GM18858 (cell line): ENCODE data around the gene UNK.
"Not testable (repeated sequence)": the region's sequence is repeated elsewhere in the genome, so short reads cannot be mapped to it uniquely, and the experiment has no call there.

Experiments used
- ATAC-seq: cut with Tn5 transposase; IDR thresholded peaks from one replicate; pipeline ENCODE4 v1.9.1; 2021; ENCODE audit not compliant: unreplicated experiment

UNK gene

DNA sequence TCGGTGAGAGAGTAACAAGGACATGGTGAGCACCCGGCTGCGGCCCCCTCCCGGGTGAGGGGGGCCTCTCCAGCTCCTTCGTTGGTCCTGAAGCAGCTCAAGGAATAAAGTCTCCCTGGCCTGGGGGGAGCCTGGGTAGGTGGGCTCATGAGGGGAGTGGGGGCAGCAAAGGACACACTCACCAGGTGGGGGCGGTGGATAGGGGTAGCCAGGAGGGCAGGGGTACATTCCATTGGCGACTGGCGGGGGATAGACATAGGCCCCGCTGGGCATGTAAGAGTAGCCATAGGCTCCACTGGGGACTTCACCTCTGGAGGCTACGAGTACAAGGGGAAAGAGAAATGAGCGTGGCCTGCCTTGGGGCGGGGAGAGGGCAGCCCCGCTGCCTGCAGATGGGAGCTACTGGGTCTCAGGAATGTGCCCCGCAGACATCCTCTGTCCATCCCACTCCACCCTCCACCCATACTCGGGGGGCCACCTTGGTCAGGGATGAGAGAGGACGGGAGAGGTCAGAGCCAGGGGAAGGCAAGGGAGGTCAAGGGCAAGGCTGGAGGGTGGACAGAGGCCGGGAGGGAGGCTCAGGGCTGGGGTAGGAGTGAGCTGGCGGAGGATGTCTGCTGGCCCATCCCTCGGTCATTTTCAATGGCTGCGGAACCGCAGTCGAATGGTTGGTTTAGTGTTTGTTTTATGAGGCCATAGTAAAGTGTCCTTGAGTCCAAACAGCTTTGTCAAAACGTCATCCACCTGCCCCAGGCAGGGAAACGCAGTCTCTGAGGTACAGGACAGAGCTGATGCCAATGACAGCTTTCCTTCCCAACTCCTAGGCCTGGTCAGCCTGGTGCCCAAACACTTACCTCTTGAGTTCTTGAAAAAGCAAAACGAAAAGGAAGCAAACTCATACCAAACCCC lies 63.3 kb downstream of the UNK start:
- ATAC-seq: no peak

DNA sequence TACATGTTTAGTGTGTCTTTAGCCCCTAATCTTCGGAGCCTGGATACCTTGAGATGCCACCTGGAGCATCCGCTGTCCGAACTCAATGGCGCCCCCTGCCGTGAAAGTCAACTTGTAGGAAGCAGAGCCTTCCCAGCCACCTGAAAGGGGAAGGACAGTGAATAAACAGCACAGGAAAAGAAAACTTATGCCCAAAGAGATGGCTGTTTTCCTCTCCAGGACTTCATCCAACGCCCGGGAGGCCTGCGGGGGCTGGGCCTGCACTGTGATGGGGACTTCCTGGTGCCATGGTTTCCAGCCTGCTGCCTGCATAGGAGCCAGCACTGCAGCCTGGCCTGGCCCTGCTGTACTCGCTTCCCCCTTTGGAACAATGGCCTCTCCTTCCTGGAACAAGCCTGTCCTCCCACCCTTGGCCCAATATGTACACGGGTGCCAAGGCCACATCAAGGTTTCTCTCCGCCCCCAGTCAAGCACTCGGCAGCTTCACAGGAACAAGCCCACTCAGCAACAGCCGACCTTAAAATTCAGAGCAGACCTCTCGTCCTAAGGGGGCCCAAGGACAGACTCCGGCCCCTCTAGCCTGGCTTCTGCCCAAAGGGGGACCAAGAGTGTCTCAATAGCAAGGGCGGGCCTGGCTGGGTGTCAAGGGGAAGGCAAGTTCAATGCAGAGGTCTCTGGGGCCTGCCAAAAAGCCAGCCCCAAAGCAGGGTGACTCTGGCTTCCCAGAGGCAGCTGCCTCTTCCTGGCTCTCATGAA lies 64.1 kb downstream of the UNK start:
- ATAC-seq: no peak

DNA sequence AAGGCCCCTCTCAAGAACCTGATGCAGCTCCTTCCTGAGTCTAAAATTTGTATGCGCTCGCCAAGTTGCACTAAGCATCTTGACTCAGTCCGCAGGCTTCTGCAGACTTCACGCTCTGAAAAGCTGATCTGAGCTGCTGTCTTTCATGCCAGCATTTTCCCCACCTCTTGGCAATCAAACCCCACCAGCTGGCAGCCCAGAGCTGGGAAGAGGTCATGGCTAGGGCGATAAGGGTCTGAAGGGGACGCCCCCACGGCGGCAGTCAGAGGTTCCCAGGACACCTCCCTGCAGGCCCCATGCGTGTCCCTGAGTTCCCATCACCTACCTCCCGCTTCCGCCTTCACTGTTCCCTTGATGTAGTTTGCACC lies 64.7 kb downstream of the UNK start:
- no peak for ATAC-seq

DNA sequence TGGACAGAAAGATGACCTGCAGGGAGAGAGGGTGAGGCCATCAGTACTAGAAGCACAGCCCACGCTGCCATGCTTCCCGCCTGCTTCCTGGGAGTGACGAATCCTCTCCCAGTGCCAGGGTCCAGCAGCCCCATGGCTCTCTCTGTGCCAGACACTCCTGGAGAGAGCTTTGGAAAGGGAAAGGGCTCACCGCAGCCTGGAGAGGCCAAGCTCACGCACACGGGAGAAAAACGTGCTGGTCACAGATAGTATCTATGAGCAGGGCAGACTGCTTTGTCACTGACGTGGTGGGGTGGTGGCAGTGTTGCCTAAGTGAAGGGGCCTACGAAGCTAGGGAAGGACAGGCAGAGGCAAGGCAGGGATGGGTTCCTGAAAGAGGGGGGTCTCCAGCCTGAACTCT lies 65.1 kb downstream of the UNK start:
- ATAC-seq: no peak

DNA sequence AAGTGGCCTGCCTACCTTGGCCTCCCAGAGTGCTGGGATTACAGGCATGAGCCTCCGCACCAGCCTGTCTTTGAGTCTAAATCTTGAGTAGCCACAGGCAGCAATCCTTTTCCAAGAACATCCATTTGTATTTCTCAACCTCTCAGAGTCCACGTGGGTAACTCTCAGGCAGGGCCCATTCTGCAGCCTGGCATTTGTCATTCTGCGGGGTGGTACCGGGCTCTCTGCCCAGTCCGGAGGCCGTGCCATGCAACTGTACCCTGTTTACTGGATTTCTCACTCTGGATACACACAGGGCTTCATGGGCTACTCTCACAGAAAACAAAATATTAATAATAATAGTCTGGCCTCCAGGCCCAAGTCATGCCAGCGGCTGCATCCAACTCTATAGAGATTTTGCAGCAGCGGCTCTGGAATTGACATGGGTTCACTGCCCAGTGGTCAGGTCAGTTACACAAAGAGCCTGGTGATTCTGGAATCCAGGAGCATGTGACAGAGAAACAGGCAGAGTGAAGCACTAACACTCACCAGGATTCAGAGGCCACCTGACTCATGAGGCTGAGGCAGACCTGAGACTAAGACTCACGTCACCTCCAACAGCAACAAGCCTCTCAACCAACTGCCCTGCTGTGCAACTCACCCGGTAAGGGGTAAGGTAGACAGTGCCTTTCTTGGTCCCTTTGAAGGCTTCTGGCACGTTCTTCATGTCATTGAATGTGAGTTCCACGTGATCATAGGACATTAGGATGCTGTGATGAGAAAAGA lies 66.5 kb downstream of the UNK start:
- ATAC-seq: no peak

DNA sequence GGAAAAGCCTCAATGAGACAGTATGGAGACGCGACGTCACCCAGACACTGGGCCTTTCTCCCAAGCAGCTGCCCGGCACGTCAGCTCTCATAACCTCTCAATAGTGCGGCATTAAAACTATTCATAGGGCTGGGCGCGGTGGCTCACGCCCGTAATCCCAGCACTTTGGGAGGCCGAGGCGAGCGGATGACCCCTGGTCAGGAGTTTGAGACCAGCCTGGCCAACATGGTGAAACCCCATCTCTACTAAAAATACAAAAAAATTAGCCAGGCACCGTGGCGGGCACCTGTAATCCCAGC lies 67.0 kb downstream of the UNK start:
- not testable (repeated sequence) for ATAC-seq

DNA sequence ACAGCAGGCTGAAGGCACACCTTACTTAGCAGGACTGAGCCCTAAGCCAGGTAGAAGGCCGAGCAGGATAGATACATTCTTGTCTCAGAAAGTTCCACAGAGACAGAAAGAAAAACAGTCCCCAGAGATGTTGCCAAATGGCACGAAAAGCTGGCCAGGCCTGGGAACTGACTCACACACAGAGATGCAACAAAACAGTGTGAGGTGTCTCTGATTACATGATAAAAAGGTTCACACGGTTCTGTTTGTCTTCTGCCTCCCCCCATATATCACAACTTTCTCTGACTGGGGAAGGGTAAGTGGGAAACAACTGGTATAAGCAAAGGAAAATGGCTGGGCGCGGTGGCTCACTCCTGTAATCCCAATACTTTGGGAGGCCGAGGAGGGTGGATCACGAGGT lies 68.8 kb downstream of the UNK start:
- no peak for ATAC-seq

DNA sequence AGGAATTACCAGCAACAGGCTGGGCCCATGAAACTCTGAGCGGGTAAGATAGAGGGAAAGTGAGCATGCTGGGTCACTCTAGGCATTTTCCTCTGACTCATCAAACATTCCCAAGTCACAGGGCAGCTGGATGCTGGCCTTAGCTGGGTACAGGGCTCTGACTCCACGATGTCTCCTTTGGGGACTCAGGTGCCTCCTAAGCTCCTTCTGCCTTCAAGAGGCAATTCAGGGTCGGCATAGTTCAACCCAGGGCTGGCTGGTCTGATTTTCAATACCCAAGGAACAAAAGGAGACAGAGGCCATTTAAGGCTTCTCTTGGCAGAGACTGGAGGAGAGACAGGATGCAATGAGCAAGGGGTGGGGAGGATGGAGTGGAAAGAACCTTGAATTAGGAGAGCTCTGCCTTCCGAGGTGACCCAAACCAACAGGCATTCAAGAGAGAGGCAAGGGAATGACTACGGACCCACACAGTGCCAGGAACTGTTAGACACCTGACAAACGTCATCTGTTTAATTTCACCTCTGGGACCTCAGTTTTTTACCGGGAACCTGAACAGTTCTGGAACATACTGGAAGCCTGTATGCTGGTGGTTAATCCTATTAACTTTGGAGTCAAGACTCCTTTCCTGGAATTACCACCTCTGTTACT lies 69.6 kb downstream of the UNK start:
- ATAC-seq: no peak

DNA sequence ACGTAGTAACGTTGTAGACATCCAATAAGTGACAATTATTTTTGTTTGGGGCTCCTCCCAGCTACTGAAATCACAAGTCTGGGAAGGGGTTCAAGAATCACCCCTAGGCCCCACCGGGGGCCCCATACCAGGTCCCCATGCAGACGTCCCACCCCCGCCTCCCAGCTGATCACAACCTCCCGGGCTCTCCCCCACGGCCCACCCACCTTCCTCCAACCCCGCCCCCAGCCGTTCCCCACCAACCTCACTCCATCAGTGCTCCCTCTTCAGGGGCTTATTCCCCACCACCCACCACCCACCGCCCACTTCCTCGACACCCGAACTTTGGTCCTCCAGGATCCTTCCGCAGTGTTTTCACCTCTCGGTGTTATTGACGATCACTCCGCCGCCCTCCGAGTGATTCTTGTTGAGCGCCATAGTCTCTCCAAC lies 70.3 kb downstream of the UNK start:
- ATAC-seq: no peak

DNA sequence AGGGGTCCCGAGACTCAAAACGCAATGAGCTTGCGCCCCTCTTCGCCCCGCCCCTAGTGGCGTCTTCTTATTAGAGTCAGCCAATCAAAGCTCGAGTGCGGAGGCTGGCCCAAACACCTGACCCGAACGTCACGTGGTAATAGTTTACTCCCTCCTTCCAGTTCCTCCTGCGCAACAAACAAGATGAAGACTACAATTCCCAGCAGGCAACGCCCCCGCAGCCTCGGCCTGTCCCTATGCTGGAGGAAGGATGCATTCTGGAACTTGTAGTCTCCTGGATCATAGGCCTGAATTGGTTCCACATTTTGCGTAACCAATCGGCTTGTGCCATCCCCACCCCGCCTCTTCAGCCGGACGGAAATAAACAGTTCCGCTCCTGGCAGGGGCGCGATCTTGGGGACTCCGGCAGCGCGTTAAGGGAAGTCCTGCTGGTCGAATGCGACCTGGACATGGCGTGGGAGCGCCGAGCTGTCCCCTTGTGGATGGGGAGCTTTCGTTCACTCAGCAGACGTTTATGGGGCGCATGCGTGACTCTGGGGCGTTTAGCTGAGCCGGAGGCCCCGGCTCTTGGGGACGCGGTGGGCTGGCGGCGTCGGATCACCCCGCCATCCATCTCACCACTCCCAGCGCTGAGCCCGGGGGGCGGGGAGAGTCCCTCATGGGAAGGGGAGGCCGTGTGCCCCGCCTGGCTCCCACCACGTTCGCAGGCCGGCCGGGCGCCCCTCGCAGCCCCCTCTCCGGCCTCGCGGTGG lies 70.9 kb downstream of the UNK start, which contains the start of gene WBP2:
Gene WBP2, minus strand, starts transcription at position 26 of the 752 bp plus-strand sequence. CDS start 38 bp downstream, outside the sequence.
- ATAC-seq: peak; percentile 83

DNA sequence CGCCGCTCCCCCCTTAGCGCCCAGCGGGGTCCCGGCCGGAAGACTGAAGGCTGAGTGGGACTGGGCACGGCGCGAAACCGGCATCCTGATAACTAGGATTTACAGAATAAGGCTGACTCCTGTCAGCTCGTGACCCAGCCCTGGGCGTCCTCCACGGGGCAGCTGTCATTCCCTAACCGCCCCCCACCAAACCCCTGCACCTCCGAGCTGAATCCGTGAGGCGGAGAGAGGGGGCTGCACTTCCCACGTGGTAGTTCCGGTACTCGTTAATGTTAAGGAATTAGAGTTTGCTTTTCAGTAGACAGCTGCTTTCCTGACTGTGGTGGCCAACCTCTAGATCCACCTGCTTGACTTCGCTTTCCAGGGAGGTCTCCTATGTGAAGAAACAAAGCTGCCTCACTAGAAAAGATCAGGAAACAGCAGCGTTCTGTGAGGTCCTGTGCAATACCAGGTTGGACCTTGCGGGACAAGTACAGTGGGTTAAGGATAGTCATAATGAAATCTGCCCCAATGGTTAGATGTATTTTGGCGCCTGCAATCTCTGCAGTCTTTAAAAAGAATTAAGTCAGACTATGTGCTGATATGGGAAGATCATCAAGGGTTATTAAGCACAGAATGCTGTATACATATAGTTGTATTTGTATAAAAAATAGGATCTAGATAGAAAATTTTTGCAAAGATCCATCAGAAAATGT lies 71.6 kb downstream of the UNK start:
- no peak for ATAC-seq

DNA sequence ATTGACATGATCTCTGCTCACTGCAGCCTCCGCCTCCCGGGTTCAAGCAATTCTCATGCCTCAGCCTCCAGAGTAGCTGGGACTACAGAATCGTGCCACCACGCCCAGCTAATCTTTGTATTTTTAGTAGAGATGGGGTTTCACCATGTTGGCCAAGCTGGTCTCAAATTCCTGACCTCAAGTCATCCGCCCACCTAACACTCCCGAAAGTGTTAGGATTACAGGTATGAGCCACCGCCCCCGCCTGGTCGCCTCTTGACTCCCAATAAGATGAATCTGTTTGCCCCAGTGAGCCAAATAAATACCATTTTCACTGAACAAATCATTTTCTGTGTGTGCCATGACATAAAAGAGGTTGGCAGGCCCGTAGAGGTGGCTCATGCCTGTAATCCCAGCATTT lies 74.8 kb downstream of the UNK start:
- not testable (repeated sequence) for ATAC-seq

DNA sequence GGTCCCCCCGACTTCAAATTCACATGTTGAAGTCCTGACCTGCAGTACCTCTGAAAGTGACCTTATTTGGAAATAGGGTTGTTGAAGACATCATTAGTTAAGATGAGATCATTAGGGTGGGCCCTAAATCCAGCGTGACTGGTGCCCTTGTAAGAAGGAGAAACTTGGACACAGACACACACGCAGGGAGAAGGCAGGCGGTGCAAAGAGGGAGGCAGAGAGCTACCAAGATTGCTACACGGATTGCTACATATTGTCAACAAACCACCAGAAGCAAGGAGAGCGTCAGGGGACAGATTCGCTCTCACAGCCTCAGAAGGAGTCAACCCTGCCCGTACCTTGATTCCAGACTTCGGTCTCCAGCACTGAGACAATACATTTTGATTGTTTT lies 77.3 kb downstream of the UNK start:
- ATAC-seq: no peak

DNA sequence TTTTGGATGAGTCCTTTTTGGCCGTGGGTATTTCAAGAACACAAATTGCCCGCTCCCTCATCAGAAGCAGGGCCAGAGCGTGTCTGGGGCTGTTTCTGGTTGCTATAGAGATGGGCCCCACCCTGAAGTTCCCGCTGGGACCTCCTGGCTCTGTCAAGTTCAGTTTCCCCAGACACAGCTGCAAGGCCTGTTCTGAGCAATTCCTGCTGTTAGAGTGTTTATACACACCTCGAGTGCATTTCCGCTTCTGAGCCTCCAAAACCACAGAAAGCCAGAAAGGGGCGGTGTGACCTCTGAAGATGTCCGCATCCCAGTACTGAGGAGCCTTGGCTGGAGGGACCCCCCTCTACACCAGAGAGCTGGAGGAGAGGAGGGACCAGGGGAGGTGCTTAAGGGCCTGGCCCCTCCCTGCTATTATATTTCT lies 79.9 kb downstream of the UNK start:
- ATAC-seq: peak; percentile 75

DNA sequence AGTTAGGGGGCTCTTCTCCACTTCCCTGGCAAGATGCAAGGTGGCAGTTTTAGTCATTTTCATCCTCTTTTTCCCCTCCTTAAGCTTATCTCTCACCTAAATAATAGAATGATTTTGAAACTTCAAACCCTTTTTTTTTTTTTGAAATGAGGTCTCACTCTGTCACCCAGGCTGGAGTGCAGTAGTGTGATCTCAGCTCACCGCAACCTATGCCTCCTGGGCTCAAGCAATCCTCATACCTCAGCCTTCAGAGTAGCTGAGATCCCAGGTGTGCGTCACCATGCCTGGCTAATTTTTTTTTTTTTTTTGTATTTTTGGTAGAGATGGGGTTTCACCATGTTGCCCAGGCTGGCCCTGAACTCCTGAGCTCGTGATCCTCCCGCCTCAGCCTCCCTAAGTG lies 80.3 kb downstream of the UNK start:
- peak; percentile 16 for ATAC-seq

DNA sequence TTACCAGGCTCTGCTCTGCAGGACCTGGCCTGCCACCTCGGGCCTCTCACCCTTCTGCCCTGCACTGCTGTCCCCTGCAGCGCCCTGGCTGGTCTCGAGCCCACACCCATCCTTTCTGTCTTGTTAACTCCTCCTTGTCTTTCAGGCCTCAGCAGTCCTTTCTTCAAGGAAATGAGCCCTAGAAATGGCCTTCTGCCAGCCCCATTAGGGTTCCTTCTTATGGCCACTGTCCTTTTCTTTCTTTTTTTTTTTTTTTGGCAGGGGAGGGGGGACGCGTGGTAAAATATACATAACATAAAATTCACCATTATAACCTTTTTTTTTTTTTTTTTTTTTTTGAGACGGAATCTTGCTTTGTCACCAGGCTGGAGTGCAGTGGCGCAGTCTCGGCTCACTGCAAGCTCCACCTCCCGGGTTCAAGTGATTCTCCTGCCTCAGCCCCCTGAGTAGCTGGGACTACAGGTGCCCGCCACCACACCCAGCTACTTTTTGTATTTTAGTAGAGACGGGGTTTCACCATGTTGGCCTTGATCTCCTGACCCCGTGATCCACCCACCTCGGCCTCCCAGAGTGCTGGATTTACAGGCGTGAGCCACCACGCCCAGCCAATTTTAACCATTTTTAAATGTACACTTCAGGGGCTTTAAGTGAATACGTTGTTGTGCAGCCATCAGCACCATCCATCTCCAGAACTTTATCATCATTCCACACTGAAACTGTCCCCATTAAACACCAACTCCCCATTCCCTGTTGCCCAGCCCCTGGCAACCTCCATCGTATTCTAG lies 81.0 kb downstream of the UNK start:
- not testable (repeated sequence) for ATAC-seq

DNA sequence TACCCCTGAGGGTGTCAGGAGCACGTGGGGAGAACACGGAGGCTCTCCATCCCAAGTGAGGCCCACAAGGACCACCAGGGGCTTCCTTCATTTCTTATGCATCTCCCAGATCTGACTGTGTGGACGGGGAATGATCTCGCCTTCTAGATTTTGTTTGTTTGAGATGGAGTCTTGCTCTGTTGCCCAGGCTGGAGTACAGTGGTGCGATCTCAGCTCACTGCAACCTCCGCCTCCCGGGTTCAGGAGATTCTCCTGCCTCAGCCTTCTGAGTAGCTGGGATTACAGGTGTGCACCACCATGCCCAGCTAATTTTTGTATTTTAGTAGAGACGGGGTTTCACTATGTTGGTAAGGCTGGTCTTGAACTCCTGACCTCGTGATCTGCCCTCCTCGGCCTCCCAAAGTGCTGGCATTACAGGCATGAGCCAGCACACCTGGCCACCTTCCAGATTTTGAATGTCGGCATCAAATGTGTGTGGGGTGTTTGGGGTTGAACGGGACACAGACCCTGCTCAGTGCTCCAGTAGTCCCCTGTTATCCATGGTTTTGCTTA lies 84.2 kb downstream of the UNK start:
- ATAC-seq: not testable (repeated sequence)

DNA sequence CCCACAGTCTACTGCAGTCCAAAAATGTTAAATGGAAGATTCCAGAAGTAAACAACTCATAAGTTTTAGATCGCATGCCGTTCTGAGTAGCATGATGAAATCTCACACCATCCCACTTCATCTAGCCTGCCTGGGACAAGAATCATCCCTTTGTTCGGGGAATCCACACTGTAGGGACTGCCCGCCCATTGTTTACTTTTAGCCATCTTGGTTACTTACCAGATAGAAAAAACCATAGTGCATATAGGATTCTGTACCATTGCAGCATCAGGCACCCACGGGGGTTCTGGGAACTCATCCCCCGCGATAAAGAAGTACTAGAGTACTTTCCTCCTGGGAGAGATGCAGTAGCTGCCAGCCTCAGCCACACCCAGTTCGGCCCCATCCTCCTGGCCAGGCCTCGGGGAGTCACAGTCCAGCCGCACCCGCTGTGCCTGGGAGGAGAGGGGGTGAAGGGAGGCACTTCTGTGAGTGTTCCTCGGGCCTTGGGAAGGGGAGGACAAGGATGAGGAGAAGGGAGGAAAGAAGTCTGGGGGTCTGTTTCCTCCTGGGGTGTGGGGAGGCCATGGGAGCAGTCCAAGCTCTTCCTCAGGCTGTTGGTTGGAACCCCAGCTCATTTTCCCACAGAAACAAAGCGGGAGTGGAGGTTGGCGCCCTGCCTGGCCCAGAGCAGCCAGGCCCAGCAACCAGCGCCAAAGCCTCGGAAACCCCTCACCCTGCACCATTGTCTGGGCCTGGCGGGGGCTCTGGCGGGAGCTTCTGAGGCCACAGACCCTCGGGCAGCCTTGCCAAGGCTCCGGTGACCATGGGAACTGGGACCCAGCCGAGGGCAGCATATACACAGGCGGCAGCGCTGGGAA lies 84.9 kb downstream of the UNK start:
- no peak for ATAC-seq
